CD8-positive, alpha-beta memory T cell (primary cell): ENCODE results near the gene ACTRT2. TPM values are rescaled to one million over a fixed set of nuclear protein-coding genes. Genes with fewer than 3 reads are reported as not detected.
A peak's percentile ranks its signal among the peaks of the same experiment; 100 is the strongest.

Experiments
- CTCF ChIA-PET: fragments of 350-600 bp; sonication (Branson Sonifier 250); formaldehyde crosslinking; loops from one replicate; lab custom pipeline; 2021; ENCODE audit warnings: antibody characterized with exemption; lab: Charles Lee
- POLR2A ChIA-PET: fragments of 350-600 bp; sonication (Branson Sonifier 250); formaldehyde crosslinking; loops from one replicate; lab custom pipeline; 2021; ENCODE audit warnings: antibody characterized with exemption; lab: Charles Lee
- DNase-seq, 5 donors: peaks; one replicate each; pipeline versions ENCODE4 v3.0.0 to v3.0.0-alpha.2; 2020 to 2022; ENCODE audit warnings: mixed read lengths in 1 of 5
- H3K27ac ChIP-seq: one replicate; pipeline ENCODE4 v1.7.0; 2013; ENCODE audit warnings: low read depth, mild to moderate bottlenecking, low read length, moderate library complexity
- H3K27me3 ChIP-seq: 2 replicates; pipeline ENCODE4 v1.7.0; 2013; ENCODE audit warnings: low read length, mild to moderate bottlenecking; ENCODE audit not compliant: insufficient read depth, poor library complexity, severe bottlenecking
- H3K36me3 ChIP-seq: 2 replicates; pipeline ENCODE4 v1.7.0; 2013; ENCODE audit warnings: mild to moderate bottlenecking, low read length, moderate library complexity; ENCODE audit not compliant: insufficient read depth
- H3K4me1 ChIP-seq: 2 replicates; pipeline ENCODE4 v1.7.0; 2013; ENCODE audit warnings: mild to moderate bottlenecking, low read length, moderate library complexity; ENCODE audit not compliant: insufficient read depth
- H3K4me3 ChIP-seq: 2 replicates; pipeline ENCODE4 v1.7.0; 2013; ENCODE audit warnings: mild to moderate bottlenecking, low read length
- H3K9me3 ChIP-seq: 2 replicates; pipeline ENCODE4 v1.7.0; 2013; ENCODE audit warnings: mild to moderate bottlenecking, low read length
- H3K27ac Mint-ChIP-seq, 8 donors: one replicate each; pipeline ENCODE4 v1.8.0; 2020 to 2021; ENCODE audit warnings: mixed read lengths in 8 of 8, mild to moderate bottlenecking in 6 of 8, inconsistent platforms in 3 of 8, moderate library complexity in 3 of 8
- H3K27me3 Mint-ChIP-seq, 2 donors: one replicate each; pipeline ENCODE4 v1.8.0; 2020 to 2021; ENCODE audit warnings: mixed read lengths in 2 of 2, mild to moderate bottlenecking in 1 of 2, moderate library complexity in 1 of 2
- H3K36me3 Mint-ChIP-seq, 3 donors: one replicate each; pipeline ENCODE4 v1.8.0; 2020 to 2021; ENCODE audit warnings: mixed read lengths in 3 of 3, inconsistent platforms in 1 of 3, mild to moderate bottlenecking in 1 of 3
- H3K4me1 Mint-ChIP-seq, 3 donors: one replicate each; pipeline ENCODE4 v1.8.0; 2020 to 2021; ENCODE audit warnings: mixed read lengths in 3 of 3, inconsistent platforms in 1 of 3, mild to moderate bottlenecking in 1 of 3
- H3K4me3 Mint-ChIP-seq, 7 donors: one replicate each; pipeline ENCODE4 v1.8.0; 2020 to 2021; ENCODE audit warnings: mixed read lengths in 7 of 7, mild to moderate bottlenecking in 6 of 7, moderate library complexity in 4 of 7, inconsistent platforms in 2 of 7
- H3K9me3 Mint-ChIP-seq, 5 donors: one replicate each; pipeline ENCODE4 v1.8.0; 2020 to 2022; ENCODE audit warnings: mixed read lengths in 5 of 5, mild to moderate bottlenecking in 3 of 5, moderate library complexity in 2 of 5, inconsistent platforms in 1 of 5
- polyA plus RNA-seq: library from polyadenylated mRNA; unstranded; fragments of 300-500 nt; fragmentation: Illumina TruSeq; gene quantifications from one replicate; pipeline ENCODE4 v1.2.3, GENCODE V29; 2021
- total RNA-seq, 2 experiments: library from RNA; stranded (reverse); gene quantifications; one replicate each; pipeline ENCODE4 v1.2.3, GENCODE V29; 2021

Gene ACTRT2
- total and polyA plus RNA-seq, 3 experiments from 2014 or later: not detected

DNA sequence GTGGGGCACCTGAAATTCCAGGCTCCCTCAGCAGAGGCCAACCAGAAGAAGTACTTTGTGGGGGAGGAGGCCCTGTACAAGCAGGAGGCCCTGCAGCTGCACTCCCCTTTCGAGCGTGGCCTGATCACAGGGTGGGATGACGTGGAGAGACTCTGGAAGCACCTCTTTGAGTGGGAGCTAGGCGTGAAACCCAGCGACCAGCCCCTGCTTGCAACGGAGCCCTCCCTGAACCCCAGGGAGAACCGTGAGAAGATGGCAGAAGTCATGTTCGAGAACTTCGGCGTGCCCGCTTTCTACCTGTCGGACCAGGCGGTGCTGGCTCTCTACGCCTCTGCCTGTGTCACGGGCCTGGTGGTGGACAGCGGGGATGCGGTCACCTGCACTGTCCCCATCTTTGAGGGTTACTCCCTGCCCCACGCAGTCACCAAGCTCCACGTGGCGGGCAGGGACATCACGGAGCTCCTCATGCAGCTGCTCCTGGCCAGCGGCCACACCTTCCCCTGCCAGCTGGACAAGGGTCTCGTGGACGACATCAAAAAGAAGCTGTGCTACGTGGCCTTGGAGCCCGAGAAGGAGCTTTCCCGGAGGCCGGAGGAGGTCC, 634 bp downstream of the ACTRT2 start:
- Histone ChIP-seq H3K9me3 (no peaks in the 10 kb centered on the region), H3K27ac (no peak overlapping the region), H3K4me3 (no peak overlapping the region), H3K27me3 (no peaks in the 10 kb centered on the region), H3K36me3 (no peaks in the 10 kb centered on the region), H3K4me1 (no peaks in the 10 kb centered on the region)
- no peaks in the 10 kb centered on the region for H3K9me3 Mint-ChIP-seq
- no peak overlapping the region for H3K27ac Mint-ChIP-seq
- no peak overlapping the region for H3K4me3 Mint-ChIP-seq
- H3K27me3 Mint-ChIP-seq: peaks cover 0 to 2% of the 10 kb centered on the region in 2 donors
- POLR2A ChIA-PET: no interaction called here
- no peak for DNase-seq
- H3K36me3 Mint-ChIP-seq: no peaks in the 10 kb centered on the region
- CTCF ChIA-PET: no interaction called here
- H3K4me1 Mint-ChIP-seq: no peaks in the 10 kb centered on the region

DNA sequence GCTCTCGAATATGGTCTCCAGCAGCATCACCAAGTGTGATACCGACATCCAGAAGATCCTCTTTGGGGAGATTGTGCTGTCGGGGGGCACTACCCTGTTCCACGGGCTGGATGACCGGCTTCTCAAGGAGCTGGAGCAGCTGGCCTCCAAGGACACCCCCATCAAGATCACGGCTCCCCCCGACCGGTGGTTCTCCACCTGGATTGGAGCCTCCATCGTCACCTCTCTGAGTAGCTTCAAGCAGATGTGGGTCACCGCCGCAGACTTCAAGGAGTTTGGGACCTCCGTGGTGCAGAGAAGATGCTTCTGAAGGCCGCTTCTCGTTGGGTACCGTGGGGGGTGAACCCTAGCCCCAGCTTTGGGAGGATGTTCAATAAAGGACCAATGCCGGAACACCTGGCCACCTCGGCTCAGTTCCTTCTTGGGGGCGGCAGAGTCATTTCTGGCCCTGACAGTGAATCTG, 1.3 kb downstream of the ACTRT2 start:
- Histone ChIP-seq H3K27ac (no peak overlapping the region), H3K4me1 (no peaks in the 10 kb centered on the region), H3K4me3 (no peak overlapping the region), H3K36me3 (no peaks in the 10 kb centered on the region), H3K27me3 (no peaks in the 10 kb centered on the region), H3K9me3 (no peaks in the 10 kb centered on the region)
- POLR2A ChIA-PET: no interaction called here
- CTCF ChIA-PET: no interaction called here
- H3K4me1 Mint-ChIP-seq: no peaks in the 10 kb centered on the region
- no peak overlapping the region for H3K4me3 Mint-ChIP-seq
- H3K36me3 Mint-ChIP-seq: no peaks in the 10 kb centered on the region
- H3K27ac Mint-ChIP-seq: no peak overlapping the region
- DNase-seq: no peak
- H3K27me3 Mint-ChIP-seq: peaks cover 0 to 2% of the 10 kb centered on the region in 2 donors
- H3K9me3 Mint-ChIP-seq: no peaks in the 10 kb centered on the region

DNA sequence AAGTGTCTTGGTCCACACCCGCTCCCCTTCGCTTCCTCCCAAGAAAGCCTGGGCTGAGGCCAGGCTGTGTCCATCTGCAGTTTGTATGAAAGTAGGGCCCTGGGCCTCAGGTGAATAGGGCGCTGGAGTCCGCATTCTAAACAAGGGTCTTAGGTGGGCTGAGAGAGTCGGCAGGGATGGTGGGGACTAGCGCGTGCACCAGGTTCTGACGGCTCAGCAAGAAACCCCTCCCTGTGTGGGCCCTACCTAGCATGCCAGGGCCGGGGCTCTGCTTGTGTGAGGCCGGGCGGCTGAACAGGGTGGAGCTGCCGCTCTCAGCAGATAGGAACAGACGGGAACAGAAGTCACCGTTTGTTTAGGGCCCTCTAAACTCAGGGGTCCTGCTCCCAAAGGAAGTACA, 1.7 kb downstream of the ACTRT2 start:
- Histone ChIP-seq H3K27ac (no peak overlapping the region), H3K27me3 (no peaks in the 10 kb centered on the region), H3K9me3 (no peaks in the 10 kb centered on the region), H3K4me3 (no peak overlapping the region), H3K36me3 (no peaks in the 10 kb centered on the region), H3K4me1 (no peaks in the 10 kb centered on the region)
- Mint-ChIP-seq H3K4me3 (no peak overlapping the region), H3K9me3 (no peaks in the 10 kb centered on the region), H3K27ac (no peak overlapping the region), H3K36me3 (no peaks in the 10 kb centered on the region), H3K27me3 (peaks cover 0 to 2% of the 10 kb centered on the region in 2 donors), H3K4me1 (no peaks in the 10 kb centered on the region)
- ChIA-PET CTCF (no interaction called here), POLR2A (no interaction called here)
- no peak for DNase-seq

DNA sequence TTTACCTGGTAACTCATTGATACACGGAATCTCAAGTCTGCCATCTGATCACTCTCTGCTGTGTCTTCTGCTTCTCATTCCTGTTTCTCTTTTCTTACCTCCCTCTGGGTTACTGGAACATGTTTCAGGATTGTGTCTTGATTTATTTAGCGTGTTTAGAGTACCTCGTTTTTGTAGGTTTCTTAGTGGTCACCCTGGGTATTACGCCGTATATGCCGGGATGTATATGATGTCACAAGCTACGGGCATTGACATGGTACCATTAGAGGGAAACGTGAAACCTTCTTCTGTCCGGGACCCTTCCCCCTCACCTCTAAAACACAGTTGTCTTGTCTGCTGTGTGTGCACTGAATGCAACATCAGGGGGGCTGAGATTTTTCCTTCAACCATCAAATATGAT, 2.8 kb downstream of the ACTRT2 start:
- no peak for DNase-seq
- H3K36me3 Mint-ChIP-seq: no peaks in the 10 kb centered on the region
- CTCF ChIA-PET: no interaction called here
- H3K4me1 Mint-ChIP-seq: no peaks in the 10 kb centered on the region
- Histone ChIP-seq H3K4me3 (no peak overlapping the region), H3K27me3 (no peaks in the 10 kb centered on the region), H3K27ac (no peak overlapping the region), H3K36me3 (no peaks in the 10 kb centered on the region), H3K4me1 (no peaks in the 10 kb centered on the region), H3K9me3 (no peaks in the 10 kb centered on the region)
- H3K27ac Mint-ChIP-seq: no peak overlapping the region
- POLR2A ChIA-PET: no interaction called here
- no peak overlapping the region for H3K4me3 Mint-ChIP-seq
- H3K9me3 Mint-ChIP-seq: no peaks in the 10 kb centered on the region
- H3K27me3 Mint-ChIP-seq: no peaks in the 10 kb centered on the region

DNA sequence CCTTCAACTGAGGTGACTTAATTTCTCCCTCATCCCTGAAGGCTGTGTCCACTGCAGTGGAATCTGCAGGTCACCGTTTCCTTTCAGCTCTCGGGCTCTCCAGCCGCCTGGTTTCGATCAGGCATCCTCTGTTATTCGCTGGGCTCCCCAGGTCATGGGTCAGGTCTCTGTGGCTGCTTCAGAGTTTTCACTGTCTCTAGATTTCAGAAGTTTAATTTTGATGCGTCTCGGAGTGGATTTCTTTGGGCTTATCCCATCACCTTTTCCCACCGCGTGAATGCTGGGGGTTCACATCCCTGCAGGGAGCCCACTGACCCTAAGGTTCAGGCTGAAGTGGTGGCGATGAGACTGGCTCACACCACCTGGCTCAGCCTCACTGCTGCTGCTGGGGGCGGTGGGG, 3.3 kb downstream of the ACTRT2 start:
- Histone ChIP-seq H3K36me3 (no peaks in the 10 kb centered on the region), H3K9me3 (no peaks in the 10 kb centered on the region), H3K27ac (no peak overlapping the region), H3K4me1 (no peaks in the 10 kb centered on the region), H3K27me3 (no peaks in the 10 kb centered on the region), H3K4me3 (no peak overlapping the region)
- Mint-ChIP-seq H3K9me3 (no peaks in the 10 kb centered on the region), H3K27me3 (no peaks in the 10 kb centered on the region), H3K4me1 (no peaks in the 10 kb centered on the region), H3K36me3 (no peaks in the 10 kb centered on the region), H3K4me3 (no peak overlapping the region), H3K27ac (no peak overlapping the region)
- CTCF ChIA-PET: no interaction called here
- DNase-seq: no peak
- POLR2A ChIA-PET: no interaction called here

- POLR2A ChIA-PET: no interaction called here
- Histone ChIP-seq H3K4me1 (no peaks in the 10 kb centered on the region), H3K36me3 (no peaks in the 10 kb centered on the region), H3K4me3 (no peak overlapping the region), H3K9me3 (no peaks in the 10 kb centered on the region), H3K27ac (no peak overlapping the region), H3K27me3 (no peaks in the 10 kb centered on the region)
- Mint-ChIP-seq H3K27me3 (no peaks in the 10 kb centered on the region), H3K36me3 (no peaks in the 10 kb centered on the region), H3K4me1 (no peaks in the 10 kb centered on the region), H3K4me3 (no peak overlapping the region), H3K9me3 (no peaks in the 10 kb centered on the region), H3K27ac (no peak overlapping the region)
- DNase-seq: no peak
- CTCF ChIA-PET: no interaction called here
These were observed 4.9 kb downstream of the ACTRT2 start for GRCh38 chr1:3026124-3026523.

DNA sequence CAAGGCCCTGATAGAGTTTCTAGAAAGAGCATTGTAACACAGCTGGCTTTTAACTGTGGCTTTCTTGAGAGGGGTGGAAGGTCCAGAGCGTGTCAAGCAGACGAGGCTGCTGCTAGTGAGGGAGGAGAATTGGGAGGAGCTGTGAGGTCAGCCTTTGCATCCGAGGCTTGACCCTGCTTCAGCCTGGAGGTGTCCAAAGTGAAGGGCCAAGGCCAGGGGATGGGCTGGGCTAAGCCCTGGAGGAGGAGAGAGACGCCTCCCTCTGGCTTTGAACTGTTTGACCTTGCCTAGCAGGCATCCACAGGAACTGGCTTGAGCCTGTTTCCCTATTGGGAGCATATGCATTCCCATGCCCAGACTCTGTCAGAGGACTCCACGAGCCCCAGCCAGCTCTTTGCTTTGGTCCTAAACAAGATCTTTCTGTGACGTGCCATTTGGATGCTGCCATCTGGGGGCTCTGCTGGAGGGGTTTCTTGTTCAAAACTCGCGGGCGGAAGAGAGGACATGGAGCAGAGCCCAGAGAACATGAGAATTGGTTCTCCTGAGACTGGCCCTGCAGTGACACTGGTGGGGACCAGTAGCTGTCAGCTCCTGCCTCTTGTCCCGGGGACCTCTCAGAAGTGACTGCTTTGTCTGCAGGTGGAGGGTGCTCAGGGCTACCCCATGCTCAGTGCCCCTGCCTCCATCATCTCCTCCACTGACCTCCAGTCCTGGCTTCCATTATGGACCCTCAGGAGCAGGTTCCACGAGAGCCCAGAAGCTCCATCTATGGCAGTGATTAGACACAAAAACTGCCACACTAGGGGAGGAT, 5.5 kb downstream of the ACTRT2 start:
- no peak overlapping the region for H3K27ac ChIP-seq
- no peaks in the 10 kb centered on the region for H3K9me3 Mint-ChIP-seq
- H3K27me3 Mint-ChIP-seq: no peaks in the 10 kb centered on the region
- H3K9me3 ChIP-seq: no peaks in the 10 kb centered on the region
- ChIA-PET POLR2A (no interaction called here), CTCF (interaction anchor here (1.3 kb wide), 1 partner anchor 14 kb away, joined by 4 read pairs; no protein-coding TSS in a partner anchor)
- H3K27ac Mint-ChIP-seq: no peak overlapping the region
- H3K27me3 ChIP-seq: no peaks in the 10 kb centered on the region
- no peak overlapping the region for H3K4me3 Mint-ChIP-seq
- no peaks in the 10 kb centered on the region for H3K4me1 Mint-ChIP-seq
- peak in 1 of 5 donors; percentile 37 for DNase-seq
- H3K36me3 Mint-ChIP-seq: no peaks in the 10 kb centered on the region
- H3K4me1 ChIP-seq: no peaks in the 10 kb centered on the region
- no peaks in the 10 kb centered on the region for H3K36me3 ChIP-seq
- H3K4me3 ChIP-seq: no peak overlapping the region

DNA sequence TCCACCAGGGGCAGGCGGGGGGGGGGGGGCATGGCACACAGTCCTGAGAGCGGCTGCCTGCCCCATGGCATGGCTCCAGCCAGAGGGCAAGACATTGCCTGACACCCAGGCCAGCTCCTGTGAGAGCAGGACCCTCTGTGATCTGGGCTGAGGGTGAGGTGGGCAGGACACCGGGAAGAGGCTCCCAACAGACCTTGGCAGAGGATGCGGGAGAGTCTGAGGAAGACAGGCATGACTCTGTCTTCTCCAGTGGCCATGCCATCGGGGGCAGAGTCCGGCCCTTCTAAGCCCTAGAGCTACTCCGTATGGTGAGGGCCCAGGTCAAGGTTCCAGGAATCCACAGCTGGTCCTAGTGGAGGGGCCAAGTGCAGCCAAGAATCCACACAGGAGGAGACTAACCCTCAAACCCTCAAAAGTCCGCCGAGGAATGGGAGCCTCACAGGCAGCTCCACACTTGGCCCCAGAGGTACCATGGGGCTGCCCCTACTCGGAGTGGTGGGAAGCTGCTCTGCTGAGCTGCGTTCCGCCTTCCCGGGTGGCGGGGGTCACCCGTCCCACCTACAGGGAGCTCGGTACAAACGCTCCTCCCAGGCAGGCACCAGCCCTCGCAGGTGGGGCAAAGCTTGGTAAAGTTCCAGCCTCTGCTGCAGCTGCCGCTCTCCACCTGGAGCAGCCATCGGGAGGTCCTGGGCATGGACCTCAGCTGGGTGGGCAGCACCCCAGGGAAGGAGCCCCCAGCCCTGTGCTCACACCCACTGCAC, 6.5 kb downstream of the ACTRT2 start:
- Histone ChIP-seq H3K27ac (no peak overlapping the region), H3K4me1 (peaks cover 4% of the 10 kb centered on the region), H3K36me3 (no peaks in the 10 kb centered on the region), H3K27me3 (no peaks in the 10 kb centered on the region), H3K4me3 (no peak overlapping the region), H3K9me3 (no peaks in the 10 kb centered on the region)
- Mint-ChIP-seq H3K9me3 (no peaks in the 10 kb centered on the region), H3K4me3 (no peak overlapping the region), H3K27me3 (no peaks in the 10 kb centered on the region), H3K36me3 (no peaks in the 10 kb centered on the region), H3K4me1 (peaks cover under 1 to 7% (median under 1%) of the 10 kb centered on the region in 3 donors), H3K27ac (no peak overlapping the region)
- DNase-seq: peak in 1 of 5 donors; percentile 43
- ChIA-PET CTCF (interaction anchor here (1.3 kb wide), 1 partner anchor 15 kb away, joined by 4 read pairs; no protein-coding TSS in a partner anchor), POLR2A (no interaction called here)
